GM12878 (cell line): ENCODE data around the gene TMEM208. TPM values are rescaled to one million over a fixed set of nuclear protein-coding genes. Genes with fewer than 3 reads are reported as not detected.

Experiments
- ATAC-seq: fragments of 200-7000 bp; cut with Tn5 transposase; 3 replicates; pipeline ENCODE4 v1.9.1; 2020; ENCODE audit warnings: mild to moderate bottlenecking, moderate library complexity
- BruUV-seq: library from RNA; stranded (reverse); fragments of 400-500 nt; replicated peaks from 2 replicates; lab custom pipeline; 2021; lab: Mats Ljungman, UMichigan
- CTCF ChIA-PET: fragments of 300-600 bp; sonication (Branson Sonifier 250); formaldehyde crosslinking; extraction: SDS; loops from one replicate; lab custom pipeline; 2021; ENCODE audit warnings: inconsistent platforms; lab: Yijun Ruan, JAX
- POLR2A ChIA-PET: fragments of 350-600 bp; formaldehyde crosslinking; extraction: SDS; loops from one replicate; lab custom pipeline; 2021; ENCODE audit warnings: inconsistent platforms; lab: Charles Lee
- RAD21 ChIA-PET: fragments of 300-600 bp; sonication (Branson Sonifier 250); formaldehyde crosslinking; loops from one replicate; lab custom pipeline; 2023; ENCODE audit warnings: antibody characterized with exemption; ENCODE audit not compliant: unreplicated experiment; lab: Charles Lee
- SMC1A ChIA-PET: fragments of 300-600 bp; sonication (Branson Sonifier 250); formaldehyde crosslinking; loops from one replicate; lab custom pipeline; 2023; ENCODE audit not compliant: unreplicated experiment, uncharacterized antibody; lab: Charles Lee
- DNase-seq: peaks from one replicate; pipeline ENCODE4 v3.0.0-alpha.2; 2011; ENCODE audit warnings: low read depth, low spot score
- FAIRE-seq: peaks from 3 replicates; lab custom pipeline; 2011; peaks lifted over from hg19 to GRCh38; lab: Jason Lieb, UNC
- H2AFZ ChIP-seq: 2 replicates; pipeline ENCODE4 v1.6.0; 2011; ENCODE audit warnings: low read depth, low read length, control low read depth; ENCODE audit not compliant: control insufficient read depth
- H3K27ac ChIP-seq: 2 replicates; pipeline ENCODE4 v1.5.1; 2011; ENCODE audit warnings: control low read depth; ENCODE audit not compliant: control insufficient read depth, insufficient read depth
- H3K27me3 ChIP-seq, 2 experiments: replicated peaks in 1 of 2; 2 replicates each; pipeline versions ENCODE4 v1.6.0 to v1.6.1; 2011; ENCODE audit warnings: low read length in 1 of 2; ENCODE audit not compliant: control insufficient read depth in 2 of 2, insufficient read depth in 2 of 2
- H3K36me3 ChIP-seq, 2 experiments: 2 replicates each; pipeline ENCODE4 v1.5.1; 2011; ENCODE audit warnings: low read length in 1 of 2; ENCODE audit not compliant: control insufficient read depth in 2 of 2, insufficient read depth in 2 of 2
- H3K4me1 ChIP-seq: 2 replicates; pipeline ENCODE4 v1.6.1; 2011; ENCODE audit warnings: mild to moderate bottlenecking, low read length, moderate library complexity, mixed read lengths; ENCODE audit not compliant: control insufficient read depth, insufficient read depth
- H3K4me2 ChIP-seq: 2 replicates; pipeline ENCODE4 v1.6.0; 2011; ENCODE audit warnings: control low read depth; ENCODE audit not compliant: control insufficient read depth, insufficient read depth
- H3K4me3 ChIP-seq: fragments of 200-600 bp; sonication (generic); 2 replicates; pipeline ENCODE4 v1.5.1; 2016
- H3K79me2 ChIP-seq: 2 replicates; pipeline ENCODE4 v1.6.0; 2011; ENCODE audit warnings: low read length; ENCODE audit not compliant: control insufficient read depth, insufficient read depth
- H3K9ac ChIP-seq: 2 replicates; pipeline ENCODE4 v1.8.0; 2011; ENCODE audit warnings: low read length, control low read depth, mixed read lengths; ENCODE audit not compliant: control insufficient read depth, insufficient read depth
- H3K9me3 ChIP-seq: replicated peaks from 3 replicates; pipeline ENCODE4 v1.5.1; 2011; ENCODE audit warnings: mild to moderate bottlenecking, low read length; ENCODE audit not compliant: control insufficient read depth, insufficient read depth
- H4K20me1 ChIP-seq: 2 replicates; pipeline ENCODE4 v1.6.0; 2011; ENCODE audit not compliant: control insufficient read depth, insufficient read depth
- ATF7 ChIP-seq: fragments of 450-650 bp; IDR thresholded peaks from 2 replicates; pipeline ENCODE4 v1.6.1; 2016; ENCODE audit warnings: low read depth, mild to moderate bottlenecking
- CREB1 ChIP-seq: IDR thresholded peaks from 2 replicates; pipeline ENCODE4 v1.6.1; 2012; ENCODE audit warnings: low read depth, mild to moderate bottlenecking, inconsistent platforms
- CTCF ChIP-seq, 3 experiments: IDR thresholded peaks in 2 of 3; conservative IDR thresholded peaks in 1 of 3; 2 replicates each; pipeline ENCODE4 v1.5.1; 2011; ENCODE audit warnings: low read depth in 3 of 3, low read length in 3 of 3, mild to moderate bottlenecking in 3 of 3, control low read depth in 2 of 3, moderate library complexity in 2 of 3, inconsistent platforms in 1 of 3, mixed read lengths in 1 of 3; ENCODE audit not compliant: control insufficient read depth in 2 of 3, insufficient read depth in 1 of 3; ENCODE audit errors: extremely low read depth in 1 of 3
- EED ChIP-seq: sonication (generic); IDR thresholded peaks from 2 replicates; pipeline ENCODE4 v1.6.1; 2016; ENCODE audit warnings: antibody characterized with exemption, low read depth
- JUNB ChIP-seq: IDR thresholded peaks from 2 replicates; pipeline ENCODE4 v1.6.1; 2016; ENCODE audit warnings: antibody characterized with exemption, mild to moderate bottlenecking
- JUND ChIP-seq: IDR thresholded peaks from 2 replicates; pipeline ENCODE4 v1.6.1; 2012; ENCODE audit warnings: low read depth, mild to moderate bottlenecking, low read length, improper control_type of control experiment, moderate library complexity
- KDM1A ChIP-seq: fragments of 200-600 bp; sonication (generic); IDR thresholded peaks from 2 replicates; pipeline ENCODE4 v1.6.1; 2016; ENCODE audit warnings: borderline replicate concordance
- LARP7 ChIP-seq: fragments of 450-650 bp; IDR thresholded peaks from 2 replicates; pipeline ENCODE4 v1.6.1; 2017; ENCODE audit warnings: mild to moderate bottlenecking
- MXI1 ChIP-seq: fragments of 150-350 bp; IDR thresholded peaks from 2 replicates; pipeline ENCODE4 v1.6.1; 2011; ENCODE audit warnings: low read depth, mild to moderate bottlenecking, inconsistent platforms, low read length, improper control_type of control experiment
- NBN ChIP-seq: fragments of 450-650 bp; IDR thresholded peaks from 2 replicates; pipeline ENCODE4 v1.6.1; 2016
- RELB ChIP-seq: fragments of 450-650 bp; IDR thresholded peaks from 2 replicates; pipeline ENCODE4 v1.6.1; 2017; ENCODE audit warnings: low read depth, mild to moderate bottlenecking, moderate library complexity
- SIN3A ChIP-seq: IDR thresholded peaks from 2 replicates; pipeline ENCODE4 v1.6.1; 2012; ENCODE audit warnings: low read depth, low read length, improper control_type of control experiment
- SIX5 ChIP-seq: IDR thresholded peaks from 2 replicates; pipeline ENCODE4 v1.6.1; 2011; ENCODE audit warnings: mild to moderate bottlenecking, low read depth, low read length, moderate library complexity; ENCODE audit not compliant: severe bottlenecking
- TAF1 ChIP-seq: IDR thresholded peaks from 2 replicates; pipeline ENCODE4 v1.6.1; 2011; ENCODE audit warnings: mild to moderate bottlenecking, low read depth, low read length, borderline replicate concordance
- TCF12 ChIP-seq: IDR thresholded peaks from 2 replicates; pipeline ENCODE4 v1.6.1; 2011; ENCODE audit warnings: low read depth, mild to moderate bottlenecking, low read length
- USF1 ChIP-seq: IDR thresholded peaks from 2 replicates; pipeline ENCODE4 v1.6.1; 2011; ENCODE audit warnings: borderline replicate concordance, low read depth, mild to moderate bottlenecking, moderate library complexity, mixed read lengths, low read length; ENCODE audit not compliant: insufficient read depth; ENCODE audit errors: extremely low read length
- ZNF207 ChIP-seq: fragments of 450-650 bp; IDR thresholded peaks from 2 replicates; pipeline ENCODE4 v1.6.1; 2014; ENCODE audit warnings: antibody characterized with exemption, mild to moderate bottlenecking, borderline replicate concordance
- WGBS: methylation state at CpG from one replicate; pipeline ENCODE4 v1.1.6; 2016; ENCODE audit warnings: low lambda C conversion rate; ENCODE audit not compliant: insufficient replicate concordance, insufficient coverage; ENCODE audit errors: missing lambda C conversion rate; 5-methylcytosine and 5-hydroxymethylcytosine counted together
- in situ Hi-C: fragments of 300-500 bp; cut with MboI; formaldehyde crosslinking; loops from 9 replicates; pipeline ENCODE4 v1.14.3; 2018; ENCODE audit warnings: mixed read lengths
- intact Hi-C: fragments of 100-400 bp; cut with micrococcal nuclease; formaldehyde crosslinking; loops from one replicate; pipeline ENCODE4 v1.14.2; 2022; ENCODE audit not compliant: unreplicated experiment
- polyA plus RNA-seq, 11 experiments: library from polyadenylated mRNA; depleted of rRNA in 4 of 11; unstranded in 6 of 11; stranded (reverse) in 5 of 11; fragments of >200 nt; fragmentation: Nextera tagmentation in 4 of 11; fragmentation: Illumina TruSeq in 1 of 11; extraction: Ambion mirVana in 4 of 11; extraction: Trizol in 1 of 11; gene quantifications; 1 replicate in 1 of 11; 2 replicates in 10 of 11; pipeline versions ENCODE4 v1.2.1 to v1.2.3, GENCODE V29; 2011 to 2016; ENCODE audit warnings: inconsistent platforms in 2 of 11, missing spikeins in 2 of 11, low read depth in 1 of 11
- total RNA-seq, 4 experiments: library from RNA; depleted of rRNA in 3 of 4; stranded (reverse); fragments of >200 nt in 3 of 4; fragmentation: Illumina TruSeq in 1 of 4; extraction: Trizol in 1 of 4; gene quantifications; 2 replicates each; pipeline versions ENCODE4 v1.2.1 to v1.2.3, GENCODE V29; 2013 to 2021

TMEM208 gene
- total and polyA plus RNA-seq, 10 of the 15 experiments (the other 5 are each of a cell fraction or from before 2014, with no cell fraction given): 34.1 to 244 (median 54.1) TPM

- no TSS peak for BruUV-seq
- in situ Hi-C loops: no loop called here
- no peak for TF ChIP-seq ATF7
- no peak for TF ChIP-seq SIX5
- TF ChIP-seq KDM1A: no peak
- TF ChIP-seq CREB1: no peak
- TF ChIP-seq ZNF207: 0 out of 2 replicates have a peak, but pooled peaks have one; percentile 31
- peak; percentile 18; the same call in 1 of the 2 replicates for TF ChIP-seq MXI1
- peak; percentile 40 to 59 (median 44); a peak in 5 of 6 replicates for TF ChIP-seq CTCF (IDR thresholded peaks at IDR 0.05 in 2 of 3, conservative IDR thresholded peaks at IDR 0.05 in 1 of 3; ENCODE audit: control insufficient read depth in 2 of 3, extremely low read depth in 1 of 3, insufficient read depth in 1 of 3, low read depth in 3 of 3, low read length in 3 of 3)
- 0 out of 2 replicates have a peak, but pooled peaks have one; percentile 2 for TF ChIP-seq TCF12
- 0 out of 2 replicates have a peak, but pooled peaks have one; percentile 38 for TF ChIP-seq TAF1
- 0 out of 2 replicates have a peak, but pooled peaks have one; percentile 66 for TF ChIP-seq NBN
- TF ChIP-seq LARP7: 0 out of 2 replicates have a peak, but pooled peaks have one; percentile 41
- peak; percentile 22 for TF ChIP-seq RELB
- peak; percentile 79 for TF ChIP-seq USF1
- 0 out of 2 replicates have a peak, but pooled peaks have one; percentile 12 for TF ChIP-seq JUNB
- TF ChIP-seq EED: peak; percentile 44; the same call in 1 of the 2 replicates
- 0 out of 2 replicates have a peak, but pooled peaks have one; percentile 23 for TF ChIP-seq SIN3A
- 0 out of 2 replicates have a peak, but pooled peaks have one; percentile 10 for TF ChIP-seq JUND
These were observed 19.3 kb downstream of the TMEM208 start for GRCh38 chr16:67246081-67246755.

More at GRCh38 chr16:67246081-67246755, 19.3 kb downstream of the TMEM208 start:
- SMC1A ChIA-PET: interaction anchor here (1.1 to 4.1 kb wide), 4 partner anchors 8 to 76 kb away, joined by 3 to 21 read pairs (median 4); partner anchors contain the start of genes NOL3 and TMEM208
- intact Hi-C loops: loop anchor here (2.0 kb wide), 2 partner anchors 53 to 61 kb away; partner anchors contain the start of gene E2F4
- ATAC-seq (peak; percentile 53), FAIRE-seq (no peak), DNase-seq (no peak)
- H3K79me2 ChIP-seq: peaks cover 38% of the 10 kb centered on the region
- WGBS: under 1% methylated on average over 46 of the region's 48 CpGs
- H3K9me3 ChIP-seq: no peaks in the 10 kb centered on the region
- peak overlapping the region; percentile 99 for H3K4me2 ChIP-seq
- peak overlapping the region; percentile 97 for H3K4me3 ChIP-seq
- H3K4me1 ChIP-seq: peaks cover 39% of the 10 kb centered on the region
- H3K27me3 ChIP-seq: no peaks in the 10 kb centered on the region; a peak in 1 of 4 replicates
- H4K20me1 ChIP-seq: no peaks in the 10 kb centered on the region
- no peaks in the 10 kb centered on the region for H3K36me3 ChIP-seq
- RAD21 ChIA-PET: interaction anchor here (0.6 to 2.4 kb wide), 9 partner anchors 9 to 319 kb away, joined by 3 to 23 read pairs (median 3); partner anchors contain the start of genes ATP6V0D1, E2F4 and TMEM208
- CTCF ChIA-PET: interaction anchor here (0.7 to 4.9 kb wide), 10 partner anchors 14 to 291 kb away, joined by 3 to 29 read pairs (median 3); partner anchors contain the start of genes ELMO3 and TMEM208
- peak overlapping the region; percentile 98 for H3K27ac ChIP-seq
- POLR2A ChIA-PET: interaction anchor here (0.6 to 8.0 kb wide), 7 partner anchors 20 to 178 kb away, joined by 3 to 100 read pairs (median 3); partner anchors contain the start of genes FBXL8, TMEM208 and TRADD
- H3K9ac ChIP-seq: peak overlapping the region; percentile 82
- peak overlapping the region; percentile 55 for H2AFZ ChIP-seq
